HG02588 (cell line): Measurements from ENCODE around the gene MXRA7.

ENCODE experiments used
- ATAC-seq: cut with Tn5 transposase; IDR thresholded peaks from one replicate; pipeline ENCODE4 v1.9.1; 2021; ENCODE audit warnings: mild to moderate bottlenecking, moderate library complexity; ENCODE audit not compliant: unreplicated experiment

MXRA7 gene

DNA sequence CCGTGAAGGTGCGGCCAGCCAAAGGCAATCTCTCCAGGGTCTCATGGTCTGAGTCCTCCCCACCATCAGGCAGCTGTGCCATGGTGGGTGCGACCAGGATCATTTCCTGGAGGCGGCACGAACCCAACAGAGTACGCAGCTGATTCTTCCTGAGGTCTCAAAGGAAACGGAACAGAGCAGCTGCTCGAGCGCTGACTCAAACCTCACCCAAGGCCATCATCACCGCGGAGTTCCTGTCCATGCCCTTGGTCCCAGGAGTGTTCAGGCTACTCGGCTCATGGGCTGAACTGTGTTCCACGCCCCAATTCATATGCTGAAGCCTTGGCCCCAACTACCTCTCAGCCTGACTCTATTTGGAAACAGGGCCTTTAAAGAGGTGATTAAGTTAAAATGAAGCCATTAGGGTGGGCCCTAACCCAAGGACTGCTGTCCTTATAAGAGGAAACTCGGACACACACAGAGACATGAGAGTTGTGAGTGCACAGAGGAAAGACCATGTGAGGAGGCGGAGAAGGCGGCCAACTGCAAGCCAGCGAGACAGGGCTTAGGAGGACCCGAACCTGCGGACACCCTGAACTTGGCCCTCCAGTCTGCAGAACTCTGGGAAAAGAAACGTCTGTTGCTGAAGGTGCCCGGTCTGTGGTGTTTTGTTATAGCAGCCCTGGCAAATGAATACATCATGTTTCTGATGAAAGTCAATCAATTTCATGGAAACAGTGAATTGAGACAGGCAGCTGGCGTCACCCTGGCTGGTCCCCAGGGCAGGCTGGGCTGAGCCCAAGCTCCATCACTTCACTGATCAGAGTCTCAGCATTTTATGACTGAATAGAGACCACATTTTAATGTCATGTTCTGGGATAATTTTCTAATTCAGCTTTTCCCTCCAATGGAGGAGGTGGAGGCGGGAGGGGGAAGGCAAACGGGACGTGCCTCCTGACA is 13.7 kb downstream of the MXRA7 start:
- ATAC-seq, result no peak

DNA sequence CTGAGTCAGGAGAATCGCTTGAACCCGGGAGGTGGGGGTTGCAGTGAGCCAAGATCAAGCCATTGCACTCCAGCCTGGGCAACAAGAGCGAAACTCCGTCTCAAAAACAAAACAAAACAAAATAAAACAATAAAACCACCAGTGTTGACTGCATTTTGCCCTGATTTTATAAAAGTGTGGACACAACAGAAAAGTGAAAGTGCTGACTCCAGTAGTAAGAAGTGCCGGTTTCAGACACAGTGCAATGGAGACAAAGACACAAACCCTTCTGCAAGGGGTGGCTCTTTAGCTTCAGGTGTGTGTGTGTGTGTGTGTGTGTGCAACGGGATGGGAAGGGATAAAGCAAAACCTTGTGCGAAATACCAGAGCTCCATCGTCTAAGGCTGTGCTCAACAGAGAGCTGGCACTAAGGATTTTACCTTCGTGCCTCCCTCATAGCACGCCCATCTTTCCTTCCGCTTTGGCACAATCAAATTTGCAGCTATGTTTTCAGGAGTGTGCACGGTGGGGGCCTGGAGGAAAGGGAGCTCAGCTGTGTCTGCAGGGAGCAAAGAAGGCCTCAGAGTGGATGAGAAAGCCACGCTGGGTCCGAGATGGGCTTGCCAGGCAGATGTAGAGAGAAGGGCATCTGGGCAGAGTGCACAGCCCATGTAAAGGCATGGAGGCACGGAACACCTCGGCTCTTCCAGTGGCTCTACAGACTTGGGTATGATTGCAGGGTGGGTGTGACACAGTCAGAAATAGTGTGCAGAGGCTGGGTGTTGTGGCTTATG is 15.5 kb downstream of the MXRA7 start:
- no peak for ATAC-seq

DNA sequence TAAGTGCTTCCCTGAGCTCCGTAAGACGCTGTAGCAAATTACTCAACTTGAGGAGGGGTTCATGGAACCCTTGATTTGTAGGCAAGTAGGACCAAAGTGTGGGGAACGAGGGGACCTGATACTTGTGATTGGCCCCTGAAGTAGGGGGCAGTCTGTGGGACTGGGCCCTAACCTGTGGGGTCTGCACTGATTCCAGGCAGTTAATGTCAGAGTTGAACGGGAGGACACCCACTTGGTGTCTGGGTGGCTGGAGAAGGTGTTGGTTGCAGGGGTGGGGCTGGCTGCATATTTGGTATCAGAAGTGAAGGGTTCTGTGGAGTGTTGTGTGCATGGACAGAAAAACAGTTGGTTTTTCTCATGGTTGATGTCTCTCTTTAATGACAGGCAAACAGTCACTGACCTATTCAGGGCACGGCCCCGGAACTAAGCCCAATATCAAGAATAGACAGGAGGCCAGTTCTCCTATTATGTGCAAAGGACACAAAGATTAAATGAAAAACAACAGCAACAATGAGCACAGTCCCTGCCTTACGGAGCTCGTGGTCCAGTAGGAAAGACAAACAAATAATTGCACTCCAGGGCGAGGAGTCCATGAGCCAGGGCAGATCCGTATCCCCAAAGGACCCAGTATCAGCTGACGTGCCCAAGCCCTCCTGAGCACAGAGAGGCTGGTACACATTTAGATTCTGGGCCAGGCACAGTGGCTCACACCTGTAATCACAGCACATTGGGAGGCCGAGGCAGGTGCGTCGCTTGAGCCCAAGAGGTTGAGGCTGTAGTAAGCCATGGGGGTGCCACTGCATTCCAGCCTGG is 19.2 kb downstream of the MXRA7 start:
- ATAC-seq, result no peak

DNA sequence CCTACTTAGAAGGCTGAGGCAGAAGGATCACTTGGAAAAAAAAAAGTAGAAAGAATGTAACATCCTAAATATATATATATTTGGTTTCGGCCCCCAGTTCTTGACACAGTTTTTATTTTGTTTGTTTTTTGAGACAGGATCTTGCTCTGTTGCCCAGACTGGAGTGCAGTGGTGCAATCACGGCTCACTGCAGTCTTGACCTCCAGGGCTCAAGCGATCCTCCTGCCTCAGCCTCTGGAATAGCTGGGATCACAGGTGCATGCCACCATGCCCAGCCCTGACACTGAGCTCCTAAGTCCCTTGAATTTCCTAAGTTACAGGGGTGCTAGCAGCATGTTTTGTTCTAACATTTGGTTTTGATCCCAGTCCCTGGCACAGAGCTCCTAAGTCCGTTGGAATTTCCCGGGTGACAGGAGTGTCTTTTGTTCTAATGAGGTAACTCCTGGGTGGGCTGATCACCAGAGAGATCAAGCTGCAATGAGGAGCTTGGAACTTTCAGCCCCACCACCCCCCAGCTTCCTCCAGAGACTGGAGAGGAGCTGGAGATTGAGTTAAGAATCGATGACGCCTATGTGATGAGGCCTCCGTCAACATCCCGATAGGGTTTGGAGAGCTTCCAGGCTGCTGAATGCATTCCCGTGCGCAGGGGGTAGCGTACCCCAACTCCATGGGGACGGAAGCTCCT is 20.0 kb downstream of the MXRA7 start:
- no peak for ATAC-seq

DNA sequence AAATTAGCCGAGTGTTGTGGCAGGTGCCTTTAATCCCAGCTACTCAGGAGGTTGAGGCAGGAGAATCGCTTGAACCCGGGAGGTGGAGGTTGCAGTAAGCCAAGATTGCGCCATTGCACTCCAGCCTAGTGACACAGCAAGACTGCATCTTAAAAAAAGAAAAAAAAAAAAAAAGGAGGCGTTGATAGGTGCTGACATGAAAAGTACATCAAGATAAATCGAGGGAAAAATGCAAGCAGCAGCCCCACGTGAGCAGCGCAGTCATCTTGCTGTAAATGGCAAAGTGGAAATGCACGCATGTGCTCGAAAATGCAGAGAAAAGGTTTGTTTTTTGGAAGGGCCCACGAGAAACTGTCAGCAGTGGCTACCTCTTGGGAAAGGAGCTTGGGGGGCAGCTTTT is 20.9 kb downstream of the MXRA7 start:
- no peak for ATAC-seq

DNA sequence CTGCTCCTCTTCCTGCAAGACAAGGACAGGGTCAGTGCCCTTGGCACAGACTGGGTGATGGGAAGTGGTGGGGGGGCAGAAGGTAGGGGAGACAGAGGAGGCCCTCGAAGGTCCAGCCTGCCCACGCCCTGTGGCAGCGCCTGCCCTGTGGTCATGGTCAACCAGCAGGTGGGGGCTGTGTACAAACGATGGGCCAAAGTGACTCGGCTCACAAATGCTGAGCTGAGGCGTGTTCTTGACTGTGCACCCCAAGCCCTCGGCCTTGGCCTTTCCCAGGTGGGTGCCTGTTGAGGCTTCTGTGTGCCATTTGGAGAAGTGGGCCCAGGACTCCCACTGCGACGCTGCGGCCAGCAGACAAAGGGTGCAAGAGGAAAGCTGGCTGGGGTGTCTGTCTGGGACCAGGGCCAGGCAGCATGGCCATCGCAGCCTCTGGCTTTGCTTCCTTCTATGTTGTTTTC is 22.6 kb downstream of the MXRA7 start:
- no peak for ATAC-seq

DNA sequence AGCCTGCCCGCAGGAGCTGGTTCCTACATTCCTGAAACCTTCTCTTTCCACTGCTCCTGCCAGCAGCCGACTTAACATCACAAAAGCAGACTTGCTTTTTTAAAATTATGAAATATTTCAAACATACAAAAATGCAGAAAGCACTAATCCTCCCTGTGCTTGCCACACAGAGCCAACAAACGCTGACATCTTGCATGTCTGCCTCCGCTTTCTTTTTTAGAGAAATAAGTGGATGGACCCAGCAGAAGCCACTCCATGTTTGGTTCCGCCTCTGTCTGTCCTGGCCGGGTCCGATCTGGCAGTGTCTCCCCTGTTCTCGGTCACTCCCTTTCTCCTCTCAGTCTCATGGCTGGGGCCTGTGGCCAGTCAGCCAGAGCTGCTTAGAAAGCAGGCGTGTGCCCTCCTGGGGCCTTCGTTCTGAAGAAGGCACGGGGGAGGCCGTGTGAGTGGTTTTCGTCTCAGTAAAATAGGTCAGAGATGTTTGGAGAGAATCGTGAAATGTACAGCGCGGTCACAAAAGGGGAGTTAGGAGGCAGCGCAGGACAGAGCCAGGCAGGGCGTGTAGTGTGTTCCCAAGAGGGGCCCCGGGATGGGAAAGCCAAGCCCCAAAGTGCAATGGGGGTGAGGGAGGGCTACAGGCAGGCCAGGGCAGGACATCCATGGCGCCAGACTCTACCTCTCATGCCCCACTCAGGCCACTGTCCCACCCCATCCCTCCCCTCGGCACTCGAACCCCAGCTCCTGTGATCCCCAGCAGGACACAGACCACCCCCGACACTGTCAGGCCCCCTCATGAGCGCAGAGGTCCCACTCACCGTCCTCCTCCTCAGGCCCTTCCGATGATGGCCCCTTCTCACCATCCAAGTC is 23.2 kb downstream of the MXRA7 start:
- no peak for ATAC-seq

DNA sequence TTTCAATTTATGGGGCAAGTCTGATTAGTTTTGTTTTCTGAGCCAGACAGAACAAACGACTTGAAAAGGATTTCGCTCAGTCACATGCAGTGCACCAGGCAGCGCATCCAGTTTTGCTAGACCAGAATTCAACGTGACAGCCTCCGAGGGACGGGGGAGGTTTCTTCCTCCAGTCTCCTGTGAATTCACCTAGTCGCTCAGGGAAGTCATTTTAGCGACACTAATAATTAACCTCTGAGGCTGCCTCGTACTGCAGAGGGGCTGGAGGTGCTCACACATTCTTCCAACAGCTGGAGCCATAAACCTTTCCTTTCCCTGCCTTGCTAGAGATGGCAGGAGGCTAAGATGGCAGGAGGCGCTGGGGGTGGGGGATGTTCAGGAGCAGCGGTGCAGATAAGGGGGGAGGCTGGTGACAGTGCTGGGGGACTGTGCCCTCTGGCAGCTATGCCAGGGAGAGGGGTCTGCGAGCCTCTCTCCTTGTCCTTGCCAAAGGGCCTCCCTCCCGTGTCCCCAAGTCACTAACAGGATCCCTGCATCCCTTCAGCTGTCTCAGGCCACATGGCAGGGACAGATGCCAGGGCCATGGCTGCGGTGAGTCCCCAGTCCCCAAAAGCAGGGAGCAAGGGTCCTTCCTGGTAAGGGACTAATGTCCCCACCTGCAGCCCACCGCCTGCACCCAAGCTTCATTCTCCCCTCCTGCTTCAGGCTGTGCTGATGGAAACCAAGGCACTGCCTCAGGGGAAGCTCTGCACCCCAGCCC is 24.0 kb downstream of the MXRA7 start:
- ATAC-seq, result no peak

DNA sequence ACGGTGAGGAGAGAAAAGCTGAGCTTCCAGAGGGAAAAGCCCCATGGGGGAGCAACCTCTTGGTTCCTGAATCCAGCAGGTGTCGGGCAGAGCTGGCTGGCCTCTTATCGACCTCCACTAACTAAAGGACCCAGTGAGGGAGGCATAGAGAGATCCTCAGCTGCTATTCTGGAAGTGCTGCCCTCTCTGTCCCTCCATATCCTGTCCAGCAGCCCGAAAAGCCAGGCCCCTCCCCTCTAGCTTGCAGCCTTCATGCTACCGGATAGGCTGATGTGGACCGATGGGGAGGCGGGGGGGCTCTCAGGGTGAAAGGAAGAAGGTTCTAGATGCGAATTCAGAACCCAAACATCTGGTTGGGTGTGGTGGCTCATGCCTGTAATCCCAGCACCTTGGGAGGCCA is 24.9 kb downstream of the MXRA7 start:
- no peak for ATAC-seq

DNA sequence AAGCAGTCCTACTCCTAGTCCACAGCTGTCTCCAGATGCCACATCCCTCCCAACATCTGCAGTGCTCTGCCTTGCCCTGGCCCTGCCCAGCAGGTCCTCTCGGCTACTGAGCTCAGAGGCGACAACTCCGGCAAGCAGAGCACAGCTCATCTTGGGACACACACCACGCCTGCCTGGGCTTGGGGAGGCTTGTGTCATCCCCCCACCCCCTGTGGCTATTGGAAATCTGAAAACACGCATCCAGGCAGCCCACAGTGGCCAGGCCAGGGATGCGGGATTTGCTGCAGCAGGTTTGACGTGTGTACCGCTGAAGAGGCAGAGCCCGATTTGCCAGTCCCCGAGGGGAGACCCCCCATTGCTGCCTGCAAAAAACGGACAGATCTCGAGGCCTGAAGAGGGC is 25.4 kb downstream of the MXRA7 start:
- ATAC-seq, result no peak

DNA sequence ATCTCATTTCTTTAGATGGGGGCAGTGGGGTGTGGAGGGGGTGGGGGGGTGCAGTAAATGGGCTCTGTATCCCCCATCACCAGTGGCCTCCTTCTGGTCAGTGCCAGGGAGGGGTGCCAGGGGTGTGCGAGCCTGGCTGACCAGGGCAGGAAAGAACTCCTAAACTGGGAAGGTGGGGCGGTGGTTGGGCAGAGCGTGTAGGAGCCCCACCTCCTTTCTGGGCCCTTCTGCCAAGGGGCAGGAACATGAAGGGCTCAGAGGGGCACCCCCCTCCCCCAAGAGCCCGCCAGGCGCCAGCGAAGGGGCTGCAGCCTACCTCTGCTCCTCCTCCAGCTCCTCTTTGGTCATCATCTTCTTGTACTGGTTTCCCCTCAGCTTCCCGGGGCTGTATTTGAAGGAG is 26.0 kb downstream of the MXRA7 start:
- no peak for ATAC-seq

DNA sequence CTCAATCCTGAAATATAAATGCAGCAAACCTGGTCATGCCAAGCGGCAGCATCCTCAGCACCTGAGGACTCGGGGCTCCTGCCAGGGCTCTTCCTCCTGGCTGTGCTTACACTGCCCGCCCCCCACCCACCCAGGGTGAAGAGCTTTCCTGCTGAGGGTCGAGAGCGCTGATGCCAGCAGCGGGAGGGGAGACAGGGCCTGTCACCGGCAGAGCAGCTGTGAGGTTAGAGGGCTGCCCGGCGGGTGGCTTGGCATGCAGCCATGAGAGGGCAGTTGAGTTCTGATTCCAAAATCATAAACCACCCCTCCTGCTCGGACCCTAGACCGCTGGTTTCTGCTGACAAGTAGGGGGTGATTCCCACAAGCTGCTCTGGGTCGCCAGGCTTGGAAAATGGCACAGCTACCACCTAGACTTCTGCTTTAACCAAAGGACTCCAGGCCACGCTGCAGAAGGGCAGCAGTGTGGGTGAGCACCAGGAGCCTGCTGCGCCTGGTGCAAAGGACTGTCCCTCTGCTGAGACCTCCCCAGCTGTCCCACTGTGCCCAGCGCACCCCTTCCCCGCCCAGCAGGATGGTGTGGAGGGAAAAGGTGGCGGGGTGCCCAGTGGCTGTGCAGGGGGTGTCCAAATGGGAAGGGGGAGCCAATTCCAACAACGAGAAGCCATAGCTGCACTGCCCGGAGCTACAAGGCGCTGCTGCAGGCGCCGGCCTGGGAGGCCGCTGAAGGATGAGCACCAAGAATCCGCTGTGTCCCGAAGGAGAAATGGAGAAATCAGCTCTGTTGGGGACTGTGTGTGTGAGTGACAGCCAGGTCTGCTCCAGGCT is 26.6 kb downstream of the MXRA7 start:
- ATAC-seq, result no peak

DNA sequence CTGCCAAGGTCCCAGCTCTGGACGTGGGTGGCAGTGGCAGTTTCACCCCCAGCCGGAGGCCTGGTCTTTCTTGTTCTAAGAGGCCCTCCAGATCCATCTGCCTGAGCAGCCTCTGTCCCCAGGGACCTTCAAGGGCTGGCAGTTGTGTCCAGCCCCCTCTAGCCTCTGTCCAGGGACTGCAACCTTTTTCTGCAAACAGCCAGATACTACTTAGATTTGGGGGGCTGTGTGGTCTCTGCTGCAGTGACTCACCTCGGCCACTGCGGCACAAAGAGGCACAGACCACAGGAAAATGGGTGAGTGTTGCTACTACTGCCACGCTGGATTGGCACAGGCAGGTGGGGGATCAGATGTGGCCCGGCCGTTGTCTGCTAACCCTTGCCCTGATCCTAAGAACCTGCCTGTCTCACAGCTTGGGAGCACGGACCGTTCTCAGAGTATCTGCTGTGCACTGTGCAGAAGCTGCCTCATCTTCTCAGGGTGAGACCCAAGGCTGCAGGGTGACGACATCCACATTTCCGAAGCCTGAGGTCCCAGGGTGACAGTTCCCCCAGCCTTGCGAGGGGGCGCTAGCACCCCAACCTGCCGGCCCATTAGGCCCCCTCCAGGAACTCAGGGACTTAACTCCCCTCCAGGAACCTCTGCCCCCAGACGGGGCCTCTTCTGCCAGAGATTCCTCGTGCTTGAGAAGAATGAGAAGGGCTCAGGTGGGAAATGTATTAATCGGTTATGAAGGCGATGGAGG is 27.6 kb downstream of the MXRA7 start:
- ATAC-seq, result no peak

DNA sequence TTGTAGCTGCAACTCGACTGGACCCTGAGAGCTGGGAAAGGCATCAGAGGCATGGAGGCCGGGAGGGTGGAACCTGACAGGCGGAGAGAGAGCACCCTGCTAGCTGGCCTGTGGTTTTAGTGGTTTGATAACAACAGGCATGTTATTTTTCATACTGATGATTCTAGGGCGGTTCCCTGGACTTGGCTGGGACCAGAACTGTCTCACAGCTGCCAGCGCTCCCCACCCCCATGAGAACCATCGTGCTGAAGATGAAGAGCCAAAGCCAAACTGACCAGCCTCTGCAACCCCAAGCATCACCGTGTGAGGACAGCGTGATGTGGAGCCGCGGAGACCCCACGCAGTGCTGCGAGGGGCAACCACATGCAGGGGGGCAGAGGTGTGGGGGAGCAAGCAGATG is 28.5 kb downstream of the MXRA7 start:
- no peak for ATAC-seq

DNA sequence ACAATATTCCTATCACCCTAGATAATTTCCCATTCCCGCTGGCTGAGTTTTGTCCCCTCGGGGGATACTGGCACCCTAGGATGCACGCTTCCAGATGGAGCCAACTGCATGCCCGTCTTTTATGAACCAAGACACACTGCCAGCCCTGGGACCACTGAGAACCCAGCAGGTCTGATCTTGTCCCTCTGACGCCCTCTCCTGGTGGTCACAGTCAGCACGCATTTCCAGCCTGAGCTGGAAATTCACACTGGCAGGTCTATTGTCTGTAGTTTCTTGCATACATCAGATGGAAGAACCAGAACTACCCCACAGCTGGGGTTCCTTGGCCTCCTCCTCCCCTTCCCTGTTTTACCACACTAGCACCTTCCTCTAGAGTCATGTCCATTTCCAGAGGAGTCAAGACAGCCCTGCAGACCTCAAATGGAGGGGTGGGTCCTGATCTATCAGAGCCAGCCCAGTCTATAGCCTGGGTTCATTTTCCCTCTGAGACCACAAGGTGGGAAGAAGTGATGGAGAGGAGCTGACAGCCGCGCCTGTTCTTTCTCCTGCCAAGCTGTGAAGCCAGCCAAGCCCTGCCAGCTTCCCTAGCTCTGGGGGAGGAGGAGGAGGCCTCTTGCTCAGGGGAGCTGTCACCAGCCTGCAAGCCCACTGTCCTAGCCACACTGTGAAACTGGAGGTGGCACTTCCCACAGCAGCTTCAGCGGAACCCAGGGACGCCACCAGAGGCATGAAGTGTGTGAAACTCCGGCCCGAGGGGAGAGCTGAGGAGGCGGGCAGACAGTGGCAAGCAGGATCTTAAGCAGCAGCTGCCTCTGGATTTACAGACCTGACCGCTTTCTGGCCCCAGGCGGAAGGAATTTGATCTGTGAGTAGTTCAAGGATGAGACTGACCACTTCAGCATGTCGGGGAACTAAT is 29.3 kb downstream of the MXRA7 start:
- no peak for ATAC-seq

DNA sequence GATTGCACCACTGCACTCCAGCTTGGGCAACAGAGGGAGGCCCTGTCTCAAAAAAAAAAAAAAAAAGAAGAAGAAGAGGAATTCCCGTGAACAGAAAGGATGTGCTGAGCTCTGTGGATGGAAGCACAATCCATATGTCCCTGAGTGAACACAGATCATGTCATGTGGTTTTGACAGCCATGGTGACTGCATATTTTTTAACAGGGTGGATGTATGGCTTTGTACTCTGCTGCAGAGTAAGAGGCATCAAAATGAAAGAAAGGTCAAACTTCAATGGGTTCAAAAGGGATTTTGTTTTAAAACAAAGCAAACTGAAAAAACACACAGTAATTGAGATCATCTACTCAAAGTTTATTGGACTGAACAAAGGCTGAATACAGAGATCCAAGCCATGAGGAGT is 31.5 kb downstream of the MXRA7 start:
- no peak for ATAC-seq
